HG03159 (cell line): ENCODE results near the gene BCAS1.

Experiments used
- ATAC-seq: cut with Tn5 transposase; IDR thresholded peaks from one replicate; pipeline ENCODE4 v1.9.1; 2021; ENCODE audit warnings: mild to moderate bottlenecking, moderate library complexity; ENCODE audit not compliant: unreplicated experiment

The BCAS1 gene

GRCh38 chr20:54103067-54103761 is 32.8 kb upstream of the BCAS1 start:
- peak; percentile 87 for ATAC-seq

DNA sequence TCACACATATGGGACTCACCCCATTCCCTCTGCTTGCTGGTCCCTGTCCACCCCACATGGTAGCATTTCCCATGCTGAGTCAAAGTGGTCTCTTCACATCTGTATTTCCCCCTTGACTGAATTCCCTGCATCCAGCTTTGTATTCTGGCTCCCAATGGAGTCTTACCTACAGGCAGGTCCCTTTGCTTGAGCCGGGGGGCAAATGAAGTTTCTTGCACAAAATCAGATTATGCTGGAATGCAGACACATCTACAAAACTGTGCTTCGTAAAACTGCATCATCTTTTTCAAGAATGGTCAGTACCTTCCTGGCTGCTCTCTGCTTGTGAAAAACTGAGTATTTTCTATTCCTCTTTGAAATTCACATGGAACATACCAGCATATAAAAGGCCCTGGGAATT is 32.1 kb upstream of the BCAS1 start:
- ATAC-seq: no peak

GRCh38 chr20:54100563-54100962 is 30.2 kb upstream of the BCAS1 start:
- ATAC-seq: no peak

DNA sequence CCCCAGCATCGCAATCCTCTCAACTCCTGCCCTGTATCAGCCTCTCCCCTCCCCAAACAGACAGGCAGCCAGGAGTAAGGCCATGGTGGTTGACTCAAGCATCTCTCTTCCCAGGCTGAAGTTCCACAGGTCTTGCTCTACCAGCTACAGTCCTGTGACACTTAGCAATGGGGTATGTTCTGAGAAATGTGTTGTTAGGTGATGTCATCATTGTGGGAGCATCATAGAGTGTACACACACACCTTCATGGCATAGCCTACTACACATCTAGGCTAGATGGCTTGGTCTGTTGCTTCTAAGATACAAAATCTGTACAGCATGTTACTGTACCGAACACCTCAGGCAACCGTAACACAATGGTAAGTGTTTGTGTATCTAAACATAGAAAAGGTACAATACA is 29.5 kb upstream of the BCAS1 start:
- ATAC-seq: no peak

DNA sequence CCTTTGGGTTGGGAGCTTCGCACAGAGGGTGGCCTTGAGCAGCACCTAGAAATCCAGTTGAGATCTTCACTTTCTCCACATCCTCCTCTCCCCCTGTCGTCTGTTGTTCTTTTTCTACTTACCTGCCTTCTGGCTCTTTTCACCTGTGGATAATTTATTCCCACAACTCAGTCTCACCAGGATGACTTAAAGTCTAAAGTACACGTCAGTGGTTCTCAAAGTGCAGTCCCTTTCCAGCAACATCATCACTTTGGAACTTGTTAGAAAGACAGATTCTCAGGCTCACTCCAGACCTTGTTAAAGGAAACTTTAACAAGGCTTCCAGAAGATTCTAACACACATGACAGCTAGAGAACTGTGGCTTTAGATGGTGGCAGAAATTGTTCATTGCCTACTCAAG is 27.7 kb upstream of the BCAS1 start:
- no peak for ATAC-seq

GRCh38 chr20:54097236-54097529 is 26.8 kb upstream of the BCAS1 start:
- no peak for ATAC-seq

DNA sequence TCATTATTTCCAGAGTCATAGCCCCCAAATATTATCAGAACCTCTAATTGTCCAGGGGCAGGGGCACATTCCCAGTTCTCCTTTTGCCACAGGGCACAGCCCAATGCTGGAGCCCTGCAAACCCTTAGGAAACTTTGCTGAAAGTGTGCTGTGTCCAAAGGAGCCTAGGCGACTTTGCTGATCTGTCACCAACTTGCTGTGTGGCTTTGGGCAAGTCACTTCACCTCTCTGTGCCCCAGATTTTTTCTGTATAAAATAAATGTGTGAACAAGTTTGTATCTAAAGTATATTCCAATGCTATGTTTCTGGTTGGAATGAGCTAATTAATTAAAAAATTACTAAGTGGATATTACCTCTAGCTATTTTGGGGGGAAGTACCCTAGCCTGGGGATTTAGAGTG is 25.4 kb upstream of the BCAS1 start:
- no peak for ATAC-seq

- no peak for ATAC-seq
Observed at GRCh38 chr20:54094268-54094580, 23.8 kb upstream of the BCAS1 start.

GRCh38 chr20:54093423-54094267 is 23.3 kb upstream of the BCAS1 start:
- ATAC-seq: no peak

DNA sequence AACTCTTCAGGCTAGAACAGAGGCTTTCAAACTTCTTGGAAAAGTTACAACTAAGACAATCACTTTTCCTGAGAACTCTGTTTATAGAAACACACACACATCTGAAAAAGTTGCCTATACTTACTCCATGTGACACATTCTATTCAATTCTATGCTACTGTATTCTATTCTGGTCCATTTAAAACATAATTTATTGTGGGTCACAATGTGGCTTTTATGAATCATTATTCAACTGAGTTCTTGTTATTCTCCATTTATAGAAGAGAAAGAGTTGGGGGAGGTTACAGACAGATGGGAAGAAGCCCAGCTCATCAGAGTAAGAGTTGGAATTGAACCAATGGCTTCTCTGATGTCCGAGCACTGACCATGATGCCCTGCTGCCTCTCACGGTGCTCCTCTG is 21.6 kb upstream of the BCAS1 start:
- no peak for ATAC-seq

DNA sequence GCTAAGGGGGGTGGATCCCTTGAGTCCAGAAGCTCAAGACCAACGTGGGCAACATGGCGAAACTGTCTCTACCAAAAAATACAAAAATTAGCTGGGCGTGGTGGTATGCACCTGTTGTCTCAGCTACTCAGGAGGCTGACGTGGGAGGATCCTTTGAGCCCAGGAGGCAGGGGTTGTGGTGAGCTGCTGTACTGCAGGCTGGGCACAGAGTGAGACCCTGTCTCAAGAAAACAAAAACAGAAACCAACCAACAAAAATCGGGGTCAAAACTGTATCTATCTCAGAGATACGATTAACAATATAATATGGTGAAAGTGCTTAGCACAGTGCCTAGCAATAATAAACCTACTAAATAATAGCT is 20.7 kb upstream of the BCAS1 start:
- no peak for ATAC-seq

GRCh38 chr20:54090230-54091119 is 20.1 kb upstream of the BCAS1 start:
- no peak for ATAC-seq

DNA sequence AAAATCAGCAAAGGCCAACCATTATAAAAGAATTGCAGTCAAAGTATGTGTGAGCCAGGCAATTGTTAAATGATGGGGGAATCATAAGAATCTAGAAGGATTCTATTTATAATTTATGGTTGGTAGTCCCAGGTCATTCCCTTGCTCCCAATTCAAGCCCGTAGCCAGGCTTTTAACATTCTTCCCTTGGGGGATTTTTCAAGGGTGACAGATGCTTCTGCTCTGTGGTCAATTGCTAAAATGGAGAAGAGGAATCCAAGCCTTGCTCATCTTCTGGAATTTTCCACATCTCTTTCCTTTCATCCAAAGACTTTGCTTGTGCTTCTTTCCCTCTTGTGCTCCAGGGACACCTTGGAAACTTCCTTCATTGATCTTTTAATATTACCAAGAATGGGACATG is 18.0 kb upstream of the BCAS1 start:
- ATAC-seq: no peak

DNA sequence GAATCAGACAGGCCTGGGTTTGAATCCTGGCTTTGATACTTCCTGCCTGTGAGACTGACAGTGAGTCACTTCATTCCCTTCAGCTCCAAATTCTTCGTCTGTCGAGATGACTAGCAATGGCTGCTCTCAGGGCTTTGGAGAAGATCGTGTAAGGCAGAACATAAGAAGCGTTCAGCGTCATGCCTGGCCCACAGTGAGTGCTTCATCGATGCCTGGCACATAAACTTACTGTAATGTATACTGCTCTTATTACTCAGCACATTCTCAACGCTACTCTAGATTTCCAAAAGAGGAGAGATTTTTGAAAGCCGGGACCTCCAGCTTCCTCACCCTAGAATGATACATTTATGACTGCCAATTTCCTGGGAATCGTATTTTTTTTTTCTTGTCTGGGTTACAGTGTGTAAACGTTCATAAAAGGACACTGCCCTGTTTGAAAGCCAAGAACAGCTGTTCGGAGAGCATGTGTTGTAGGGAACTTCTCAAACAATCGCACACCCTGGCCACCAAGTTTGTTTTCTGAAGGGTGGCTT is 16.2 kb upstream of the BCAS1 start:
- no peak for ATAC-seq

DNA sequence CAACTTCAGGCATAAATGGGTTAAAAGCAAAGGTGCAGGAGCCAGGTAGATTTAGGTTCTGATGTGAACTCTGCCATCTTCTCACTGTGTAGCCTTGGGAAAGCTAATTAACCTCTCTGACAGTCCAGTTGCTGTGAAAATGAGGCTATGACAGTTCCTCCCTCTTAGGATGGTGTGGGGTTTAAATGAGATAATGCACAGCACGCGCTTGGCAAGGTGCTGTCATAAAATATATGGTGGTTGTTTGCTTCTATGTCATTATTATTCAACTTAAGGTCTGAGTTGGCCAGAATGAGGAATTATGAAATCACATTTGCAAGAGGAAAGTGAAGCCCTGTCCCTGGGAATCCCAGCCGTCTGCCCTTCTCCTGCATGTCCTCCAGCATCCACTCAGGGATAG is 15.5 kb upstream of the BCAS1 start:
- no peak for ATAC-seq

DNA sequence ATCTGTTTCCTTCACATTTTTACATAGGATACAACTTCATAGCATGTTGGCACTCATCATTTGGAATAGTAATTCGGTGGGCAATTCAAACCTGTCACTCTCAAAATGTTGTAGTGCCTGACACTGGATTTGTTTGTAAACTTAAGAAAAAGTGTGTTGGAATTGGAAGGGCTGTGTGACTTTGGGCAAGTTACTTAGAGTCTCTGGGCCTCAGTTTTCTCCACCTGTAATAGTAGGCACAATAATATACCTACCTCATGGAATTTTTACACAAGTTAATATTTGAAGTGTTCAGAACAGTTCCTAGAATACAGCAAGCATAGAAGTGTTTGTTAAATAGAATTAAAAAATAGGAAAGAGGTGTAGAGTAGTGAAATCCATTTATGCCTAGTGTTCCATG is 15.0 kb upstream of the BCAS1 start:
- ATAC-seq: no peak

DNA sequence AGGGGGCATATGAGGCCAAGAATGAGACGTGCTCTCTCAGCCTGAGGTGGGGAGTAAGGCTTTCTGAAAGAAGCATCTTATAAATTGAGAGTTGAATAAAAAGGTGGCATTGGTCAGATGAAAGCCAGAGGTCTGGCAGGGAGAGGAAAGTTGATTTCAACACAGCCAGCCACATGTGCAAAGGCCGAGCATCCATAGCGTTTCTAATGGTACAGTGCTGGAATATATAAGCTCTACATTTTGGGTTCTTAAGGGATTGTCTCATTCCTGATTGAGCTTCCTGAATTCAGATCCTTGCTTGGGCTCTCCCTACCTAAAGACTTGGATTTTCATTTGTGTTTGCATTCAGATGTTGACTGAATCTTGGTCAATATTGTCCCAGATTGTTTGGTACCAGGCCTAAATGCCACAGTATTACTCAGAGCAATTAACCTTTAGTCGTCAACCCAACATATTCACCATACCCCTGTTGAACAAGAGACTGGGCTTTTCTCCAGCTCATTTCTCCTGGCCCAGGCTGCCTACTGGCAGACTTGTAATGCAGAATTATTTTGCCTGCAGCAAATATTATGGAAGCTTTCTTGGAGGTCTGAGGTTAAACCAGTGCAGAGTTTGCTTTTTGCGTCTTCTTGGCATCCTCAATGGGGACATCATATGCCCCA is 14.5 kb upstream of the BCAS1 start:
- no peak for ATAC-seq

GRCh38 chr20:54084193-54084592 is 13.8 kb upstream of the BCAS1 start:
- ATAC-seq: no peak

DNA sequence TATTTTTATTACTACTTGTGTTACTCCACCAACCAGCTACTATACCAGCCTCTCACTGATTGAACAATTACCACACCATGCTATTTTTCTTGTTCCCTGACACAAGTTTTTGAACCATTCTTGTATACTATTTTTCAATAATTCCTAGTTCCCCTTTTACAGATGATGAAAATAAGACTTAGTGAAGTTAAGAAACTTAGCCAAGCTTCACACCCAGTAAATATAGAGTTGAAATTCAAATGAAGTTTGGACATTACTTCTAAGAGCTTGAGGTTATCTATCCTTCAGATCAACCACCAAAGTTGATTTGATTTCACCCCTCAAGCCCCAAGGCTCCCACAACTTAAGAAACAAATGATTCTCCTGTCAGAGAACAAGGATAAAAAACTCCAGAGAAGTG is 13.1 kb upstream of the BCAS1 start:
- ATAC-seq: peak; percentile 62

GRCh38 chr20:54082100-54082499 is 11.7 kb upstream of the BCAS1 start:
- ATAC-seq: no peak

DNA sequence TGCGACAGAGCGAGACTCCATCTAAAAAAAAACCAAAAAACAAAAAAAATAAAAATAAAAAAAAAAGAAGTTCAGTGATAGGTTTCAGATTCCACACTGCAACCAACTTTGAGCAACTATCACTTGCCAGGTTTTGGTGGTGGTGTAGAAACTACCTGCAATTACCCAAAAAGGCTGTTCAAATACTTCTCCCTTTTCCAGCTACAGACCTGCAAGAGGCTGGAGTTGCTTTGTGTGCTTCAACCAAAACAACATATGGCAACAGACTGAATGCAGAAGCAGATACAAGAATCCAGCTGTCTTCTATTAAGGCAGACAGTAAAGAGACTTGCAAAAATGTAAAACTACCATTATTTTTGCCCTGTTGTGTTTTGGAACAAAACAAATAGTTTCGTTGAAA is 9.3 kb upstream of the BCAS1 start:
- peak; percentile 38 for ATAC-seq
